ENCODE data around the gene ITFG1. TPM values are rescaled to one million over a fixed set of nuclear protein-coding genes. Genes with fewer than 3 reads are reported as not detected.

Gene ITFG1
- total RNA-seq, 1 donor from 2014 or later: 41.3 TPM

GRCh38 chr16:47109361-47109760, 351.5 kb downstream of the ITFG1 start:
- no peak for TF ChIP-seq CTCF (IDR thresholded peaks at IDR 0.05; ENCODE audit: unreplicated experiment)
- Mint-ChIP-seq H3K27ac (no peak overlapping the region), H3K4me3 (ENCODE audit: low read depth) (no peak overlapping the region), H3K4me1 (ENCODE audit: low read depth) (no peaks in the 10 kb centered on the region), H3K36me3 (ENCODE audit: insufficient read depth) (peaks cover 16% of the 10 kb centered on the region), H3K9me3 (ENCODE audit: low read depth) (no peaks in the 10 kb centered on the region), H3K27me3 (no peaks in the 10 kb centered on the region)
- DNase-seq (ENCODE audit: low spot score, unreplicated experiment): no peak

Other genes starting within 250 kb of the ITFG1 start
- 94.1 and 96.7 TPM in 2 replicates for gene PHKB, start 268 bp upstream of the ITFG1 start, total RNA-seq